Right lobe of liver (tissue), 6 donors: ENCODE results near the gene PPP2R3C. TPM values are rescaled to one million over a fixed set of nuclear protein-coding genes. Genes with fewer than 3 reads are reported as not detected.
"Not testable (repeated sequence)": the region's sequence is repeated elsewhere in the genome, so short reads cannot be mapped to it uniquely, and the experiment has no call there.

ENCODE experiments used
- ATAC-seq, 4 donors: fragments of 200-7000 bp; cut with Tn5 transposase; one replicate each; pipeline ENCODE4 v1.9.1; 2020; ENCODE audit warnings: mild to moderate bottlenecking in 4 of 4, moderate library complexity in 4 of 4
- DNase-seq, 3 donors: peaks; one replicate each; pipeline ENCODE4 v3.0.0-alpha.2; 2020
- H3K27ac ChIP-seq, 3 donors: fragments of 200-600 bp; one replicate each; pipeline ENCODE4 v1.8.0; 2022
- H3K27me3 ChIP-seq, 2 donors: fragments of 200-600 bp; one replicate each; pipeline ENCODE4 v1.8.0; 2022
- H3K36me3 ChIP-seq, 4 donors: fragments of 200-600 bp; sonication (generic) in 1 of 4; one replicate each; pipeline versions ENCODE4 v1.5.1 to v1.8.0; 2017 to 2022; ENCODE audit warnings: control low read depth in 1 of 4
- H3K4me1 ChIP-seq, 4 donors: fragments of 200-600 bp; sonication (generic) in 1 of 4; one replicate each; pipeline versions ENCODE4 v1.5.1 to v1.8.0; 2017 to 2022; ENCODE audit warnings: control low read depth in 1 of 4
- H3K4me3 ChIP-seq, 3 donors: fragments of 200-600 bp; one replicate each; pipeline ENCODE4 v1.8.0; 2022
- H3K9me3 ChIP-seq, 4 donors: fragments of 200-600 bp; sonication (generic) in 1 of 4; one replicate each; pipeline versions ENCODE4 v1.5.1 to v1.8.0; 2017 to 2022; ENCODE audit warnings: control low read depth in 1 of 4
- POLR2A ChIP-seq: fragments of 450-650 bp; IDR thresholded peaks from one replicate; pipeline ENCODE4 v1.6.1; 2017; ENCODE audit warnings: antibody characterized with exemption, mild to moderate bottlenecking
- WGBS: methylation state at CpG from one replicate; pipeline ENCODE4 v1.1.6; 2018; ENCODE audit warnings: low coverage, low lambda C conversion rate; ENCODE audit not compliant: insufficient coverage; ENCODE audit errors: missing lambda C conversion rate; 5-methylcytosine and 5-hydroxymethylcytosine counted together
- intact Hi-C, 2 donors: fragments of 100-400 bp; cut with DNase I; formaldehyde crosslinking; loops; one replicate each; pipeline versions ENCODE4 v1.11.2 to v1.14.1; 2022
- total RNA-seq, 6 experiments: library from RNA; depleted of rRNA in 2 of 6; stranded (reverse); fragments of >200 nt in 2 of 6; fragmentation: NEBNext Ultra II Directional in 3 of 6; extraction: Animal tissue kit (Norgen Biotek cat#: 25700) in 3 of 6; gene quantifications; one replicate each; pipeline versions ENCODE4 v1.1.0 to v1.2.4, GENCODE V29; 2016 to 2023
- TF ChIP-seq, protein P1 (sequence below), 4 donors: fragments of 200-600 bp in 3 of 4; fragments of 450-650 bp in 1 of 4; IDR thresholded peaks; one replicate each; pipeline versions ENCODE4 v1.5.1 to v1.8.0; 2016 to 2022; ENCODE audit warnings: antibody characterized with exemption in 4 of 4, mild to moderate bottlenecking in 2 of 4
- donor health status: DM: no; HTN: yes; CAD: no.
- donor health status: DM: no; HTN: no; CAD: no.
- donor health status: DM: no; HTN: no; CAD: no.
- donor health status: DM: no; HTN: yes; CAD: no.
- donor health status: DM: no; HTN: yes; CAD: no.

PPP2R3C gene
- total RNA-seq, 6 experiments from 2014 or later, result 6.8 to 15.6 (median 9.4) TPM

GRCh38 chr14:35078082-35078481 is 43.7 kb downstream of the PPP2R3C start:
- Histone ChIP-seq H3K4me3 (no peak overlapping the region), H3K27ac (peak overlapping the region in 2 of 3 donors; percentile 73 to 81), H3K4me1 (peaks cover 0 to 31% (median 5%) of the 10 kb centered on the region in 4 donors), H3K27me3 (no peaks in the 10 kb centered on the region), H3K9me3 (no peaks in the 10 kb centered on the region), H3K36me3 (peaks cover 0 to 23% (median 12%) of the 10 kb centered on the region in 4 donors)
- peak; percentile 98 to 100 (median 99) for ATAC-seq
- intact Hi-C loops, result no loop called here
- WGBS, result 32% methylated on average over 2 of the region's 2 CpGs
- TF ChIP-seq, protein P1, sequence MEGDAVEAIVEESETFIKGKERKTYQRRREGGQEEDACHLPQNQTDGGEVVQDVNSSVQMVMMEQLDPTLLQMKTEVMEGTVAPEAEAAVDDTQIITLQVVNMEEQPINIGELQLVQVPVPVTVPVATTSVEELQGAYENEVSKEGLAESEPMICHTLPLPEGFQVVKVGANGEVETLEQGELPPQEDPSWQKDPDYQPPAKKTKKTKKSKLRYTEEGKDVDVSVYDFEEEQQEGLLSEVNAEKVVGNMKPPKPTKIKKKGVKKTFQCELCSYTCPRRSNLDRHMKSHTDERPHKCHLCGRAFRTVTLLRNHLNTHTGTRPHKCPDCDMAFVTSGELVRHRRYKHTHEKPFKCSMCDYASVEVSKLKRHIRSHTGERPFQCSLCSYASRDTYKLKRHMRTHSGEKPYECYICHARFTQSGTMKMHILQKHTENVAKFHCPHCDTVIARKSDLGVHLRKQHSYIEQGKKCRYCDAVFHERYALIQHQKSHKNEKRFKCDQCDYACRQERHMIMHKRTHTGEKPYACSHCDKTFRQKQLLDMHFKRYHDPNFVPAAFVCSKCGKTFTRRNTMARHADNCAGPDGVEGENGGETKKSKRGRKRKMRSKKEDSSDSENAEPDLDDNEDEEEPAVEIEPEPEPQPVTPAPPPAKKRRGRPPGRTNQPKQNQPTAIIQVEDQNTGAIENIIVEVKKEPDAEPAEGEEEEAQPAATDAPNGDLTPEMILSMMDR (IDR thresholded peaks at IDR 0.05), result no peak
- no peak for TF ChIP-seq POLR2A
- peak in 1 of 3 donors; percentile 65 for DNase-seq

GRCh38 chr14:35073486-35073885 is 48.3 kb downstream of the PPP2R3C start:
- TF ChIP-seq, protein P1 (IDR thresholded peaks at IDR 0.05), result no peak
- no peak for TF ChIP-seq POLR2A
- Histone ChIP-seq H3K4me1 (peaks cover 0 to 14% (median 3%) of the 10 kb centered on the region in 4 donors), H3K36me3 (peaks cover 0 to 10% (median 4%) of the 10 kb centered on the region in 4 donors), H3K27ac (no peak overlapping the region), H3K4me3 (no peak overlapping the region), H3K27me3 (no peaks in the 10 kb centered on the region), H3K9me3 (no peaks in the 10 kb centered on the region)
- ATAC-seq, result no peak
- WGBS, result no CpG with 5 or more reads among the region's 1 CpG
- intact Hi-C loops, result no loop called here
- DNase-seq, result no peak

DNA sequence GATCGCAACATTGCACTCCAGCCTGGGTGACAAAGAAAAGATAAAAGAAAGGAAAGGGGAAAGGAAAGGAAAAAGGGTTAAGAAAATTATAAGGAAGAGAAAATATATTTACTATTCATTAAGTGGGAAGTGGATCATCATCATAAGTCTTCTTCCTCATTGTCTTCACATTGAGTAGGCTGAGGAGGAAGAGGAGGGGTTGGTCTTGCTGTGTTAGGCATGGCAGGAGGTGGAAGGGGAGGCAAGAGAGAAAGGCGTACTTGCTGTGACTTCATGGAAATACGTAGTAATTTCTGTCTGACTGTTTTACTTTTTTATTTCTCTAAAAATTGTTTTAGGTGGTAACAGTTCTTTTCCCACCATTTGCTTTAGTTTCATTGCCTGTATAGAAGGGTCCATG is 49.6 kb downstream of the PPP2R3C start:
- no peak for DNase-seq
- TF ChIP-seq POLR2A, result no peak
- TF ChIP-seq, protein P1 (IDR thresholded peaks at IDR 0.05), result no peak
- Histone ChIP-seq H3K4me3 (no peak overlapping the region), H3K27me3 (no peaks in the 10 kb centered on the region), H3K36me3 (peaks cover 0 to 11% (median 5%) of the 10 kb centered on the region in 4 donors), H3K9me3 (no peaks in the 10 kb centered on the region), H3K4me1 (peaks cover 0 to 5% (median 0%) of the 10 kb centered on the region in 4 donors), H3K27ac (no peak overlapping the region)
- intact Hi-C loops, result no loop called here
- 78% methylated on average over 3 of the region's 3 CpGs for WGBS
- peak in 1 of 4 donors; percentile 22 for ATAC-seq

- 53% methylated on average over 3 of the region's 4 CpGs for WGBS
- H3K4me3 ChIP-seq, result no peak overlapping the region
Observed at GRCh38 chr14:35068238-35069012, 53.4 kb downstream of the PPP2R3C start.

GRCh38 chr14:35065731-35066130 is 56.1 kb downstream of the PPP2R3C start:
- H3K36me3 ChIP-seq, intact Hi-C loops, DNase-seq, H3K27me3 ChIP-seq, H3K9me3 ChIP-seq, H3K4me3 ChIP-seq, H3K4me1 ChIP-seq, H3K27ac ChIP-seq: not testable (repeated sequence)
- 68% methylated on average over 2 of the region's 5 CpGs for WGBS
- peak in 3 of 4 donors; percentile 45 to 78 (median 53) for ATAC-seq

More at GRCh38 chr14:35068238-35069012, 53.4 kb downstream of the PPP2R3C start:
- no peak overlapping the region for H3K27ac ChIP-seq
- H3K9me3 ChIP-seq, result no peaks in the 10 kb centered on the region
- DNase-seq, result no peak
- no peak for TF ChIP-seq POLR2A
- TF ChIP-seq, protein P1 (IDR thresholded peaks at IDR 0.05), result no peak
- intact Hi-C loops, result no loop called here
- H3K4me1 ChIP-seq, result peaks cover 0 to 5% (median 0%) of the 10 kb centered on the region in 4 donors
- H3K36me3 ChIP-seq, result peaks cover 0 to 8% (median under 1%) of the 10 kb centered on the region in 4 donors
- peak; percentile 47 to 66 (median 61) for ATAC-seq
- no peaks in the 10 kb centered on the region for H3K27me3 ChIP-seq

GRCh38 chr14:35061113-35061791 is 60.5 kb downstream of the PPP2R3C start:
- H3K36me3 ChIP-seq, result peaks cover 0 to 24% (median 7%) of the 10 kb centered on the region in 4 donors
- H3K4me3 ChIP-seq, H3K27ac ChIP-seq, intact Hi-C loops, H3K4me1 ChIP-seq, H3K9me3 ChIP-seq, H3K27me3 ChIP-seq: not testable (repeated sequence)
- WGBS, result 38% methylated on average over 1 of the region's 1 CpG
- DNase-seq, result peak in 1 of 3 donors; percentile 49
- ATAC-seq, result peak; percentile 72 to 95 (median 79)
